HG03460 (cell line): ENCODE data around the gene HOXA3.

Experiments
- ATAC-seq: cut with Tn5 transposase; IDR thresholded peaks from one replicate; pipeline ENCODE4 v1.9.1; 2021; ENCODE audit not compliant: unreplicated experiment

Gene HOXA3

DNA sequence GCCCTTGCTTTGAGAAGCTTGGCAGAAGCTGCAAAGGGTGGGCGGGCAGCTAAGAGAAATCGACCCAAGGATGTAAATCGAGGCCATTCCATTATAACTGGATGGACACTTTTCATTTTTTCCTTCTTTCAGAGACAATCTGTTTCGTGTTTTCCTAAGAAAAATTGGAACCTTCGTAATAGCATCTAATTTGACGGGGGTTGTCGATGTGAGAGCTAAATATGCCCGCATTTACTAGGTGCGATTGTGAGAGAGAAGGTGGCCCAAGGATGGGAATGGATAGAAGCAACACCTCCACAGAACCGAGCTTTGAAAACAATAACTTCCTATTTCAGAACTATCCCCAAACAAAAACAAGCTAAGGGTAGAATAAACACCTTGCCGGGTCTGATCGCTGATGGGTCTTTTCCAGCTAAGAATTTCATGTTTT lies 21.0 kb downstream of the HOXA3 start:
- ATAC-seq, result no peak

DNA sequence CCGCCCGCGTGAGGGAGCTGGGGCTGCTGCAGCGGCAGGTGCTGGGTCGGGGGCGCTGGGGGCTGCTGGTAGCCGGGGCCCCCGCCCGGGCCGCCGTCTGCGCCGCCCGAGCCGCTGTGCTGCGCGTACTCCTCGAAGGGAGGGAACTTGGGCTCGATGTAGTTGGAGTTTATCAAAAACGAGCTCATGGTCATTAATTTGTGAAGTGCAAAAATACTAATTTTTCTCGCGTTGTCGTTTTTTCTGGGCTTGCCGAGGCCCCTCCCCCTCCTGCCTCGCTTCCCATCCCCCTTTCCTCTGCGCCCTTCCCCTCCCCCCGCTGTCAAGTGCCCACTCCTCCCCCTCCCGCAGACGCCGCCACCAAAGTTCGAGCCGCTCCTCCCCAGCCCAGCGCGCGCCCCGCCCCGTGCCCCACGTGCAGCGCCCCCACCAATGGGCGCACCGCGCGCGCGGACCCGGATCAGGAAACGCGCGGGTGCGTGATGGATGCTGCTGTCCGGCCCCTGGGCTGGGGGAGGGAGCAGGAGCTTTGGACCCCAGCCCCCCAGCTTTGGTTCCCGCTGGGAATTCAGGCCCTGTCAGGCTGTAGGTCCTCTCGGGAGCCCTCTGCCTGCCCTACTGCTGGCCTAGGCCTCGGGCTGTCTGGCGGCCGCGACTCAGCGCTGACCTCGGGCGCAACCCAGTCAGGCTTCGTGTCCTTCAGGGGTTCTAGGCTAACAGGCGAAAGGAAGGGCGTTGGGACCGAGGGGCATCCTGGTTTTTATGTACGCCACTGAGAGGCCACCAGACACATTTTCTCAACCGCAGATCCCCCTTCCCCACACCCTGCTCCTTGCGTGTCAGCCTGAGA lies 21.6 kb downstream of the HOXA3 start, which contains the start of gene HOXA4:
HOXA4 (minus strand) TSS at position 218 of the 850 bp plus-strand sequence; CDS start at position 194, 24 bp downstream.
- ATAC-seq, result no peak

DNA sequence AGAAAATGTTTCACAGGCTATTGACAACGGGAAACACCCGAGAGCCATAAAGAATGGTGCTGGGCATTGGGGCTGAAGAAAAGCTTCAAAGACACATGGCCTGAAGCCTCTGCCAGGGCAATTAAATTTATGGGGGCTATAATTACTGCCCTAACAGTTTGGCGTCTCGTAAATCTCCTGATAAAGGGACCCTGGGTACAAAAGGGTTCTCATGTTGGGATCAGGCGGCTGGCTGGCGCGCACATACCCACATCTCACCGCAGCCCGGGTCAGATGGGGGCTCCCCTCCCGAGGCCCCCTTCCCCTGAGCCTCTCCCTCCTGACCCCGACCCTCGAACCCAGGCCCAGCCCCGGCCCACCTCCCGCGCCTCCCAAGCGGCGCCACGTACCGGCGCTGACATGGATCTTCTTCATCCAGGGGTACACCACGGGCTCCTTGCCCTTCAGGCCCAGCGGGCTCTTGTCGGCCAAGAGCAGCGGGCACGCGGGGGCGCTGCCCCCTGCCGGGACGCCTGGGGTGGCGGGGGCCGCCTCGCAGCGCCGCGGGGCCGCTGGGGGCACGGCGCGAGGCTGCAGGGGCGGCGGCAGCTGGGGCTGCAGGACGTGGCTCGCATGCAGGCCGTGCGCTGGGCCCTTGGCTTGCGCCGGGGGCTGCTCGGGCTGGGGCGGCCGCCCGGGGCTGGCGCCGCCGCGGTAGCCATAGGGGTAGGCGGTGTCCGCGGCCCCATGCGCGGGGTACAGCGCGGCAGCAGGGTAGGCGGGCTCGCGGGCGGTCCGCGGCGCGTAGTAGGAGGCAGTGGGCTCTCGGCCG lies 22.4 kb downstream of the HOXA3 start:
- no peak for ATAC-seq

DNA sequence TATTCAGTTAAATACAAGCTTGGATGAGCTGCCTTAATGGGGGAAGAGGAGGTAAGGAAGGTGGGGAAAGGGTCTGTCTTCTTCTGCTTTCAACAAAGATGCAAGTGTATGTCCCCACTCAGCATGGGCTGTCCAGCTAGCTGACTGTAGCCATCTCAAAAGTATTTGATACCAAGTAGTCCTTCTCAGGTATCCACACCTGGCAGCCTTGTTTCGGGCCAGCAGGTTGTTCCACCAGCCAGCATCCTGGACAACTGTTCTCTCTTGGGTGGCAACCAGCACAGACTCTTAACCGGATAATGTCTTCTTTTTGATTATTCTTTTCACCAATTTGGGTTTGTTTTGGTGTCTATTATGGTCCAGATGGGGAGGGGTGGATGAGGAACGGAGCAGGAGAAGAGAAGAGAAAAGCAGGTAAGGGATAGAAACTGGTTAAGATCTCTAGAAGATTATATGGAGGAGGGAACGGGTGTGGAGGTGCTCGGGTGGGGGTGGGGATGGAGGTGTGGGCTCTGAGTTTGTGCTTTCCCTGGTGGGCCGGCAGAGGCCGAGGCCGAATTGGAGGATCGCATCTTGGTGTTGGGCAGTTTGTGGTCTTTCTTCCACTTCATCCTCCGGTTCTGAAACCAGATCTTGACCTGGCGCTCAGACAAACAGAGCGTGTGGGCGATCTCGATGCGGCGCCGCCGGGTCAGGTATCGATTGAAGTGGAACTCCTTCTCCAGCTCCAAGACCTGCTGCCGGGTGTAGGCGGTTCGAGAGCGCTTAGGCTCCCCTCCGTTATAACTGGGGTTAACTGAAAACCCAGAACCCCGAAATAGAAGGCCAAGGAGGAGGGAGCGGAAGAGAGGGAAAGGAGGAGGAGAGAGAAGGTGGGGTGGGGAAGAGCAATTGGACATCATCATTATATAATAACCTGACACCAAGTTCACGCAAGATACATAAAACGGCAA lies 23.3 kb downstream of the HOXA3 start:
- no peak for ATAC-seq

DNA sequence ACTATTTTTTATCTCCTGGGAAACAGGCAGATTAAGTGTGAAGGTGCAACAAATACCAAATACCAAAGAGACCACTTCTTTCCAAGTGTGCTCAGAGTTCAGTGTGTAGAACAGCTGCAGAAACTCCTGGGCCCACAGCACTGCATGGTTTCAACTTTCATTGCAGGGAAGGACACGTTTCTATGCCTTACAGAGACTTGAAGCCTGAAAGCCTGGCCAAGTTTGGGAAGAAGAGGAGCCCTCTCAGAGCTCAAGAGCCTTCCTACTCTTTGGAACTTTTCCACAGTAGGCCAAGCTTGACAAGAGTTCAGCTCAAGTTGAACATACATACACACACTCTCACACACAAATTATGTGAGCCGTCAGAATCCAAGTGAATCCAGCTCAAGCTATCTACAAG lies 24.3 kb downstream of the HOXA3 start:
- ATAC-seq, result no peak

DNA sequence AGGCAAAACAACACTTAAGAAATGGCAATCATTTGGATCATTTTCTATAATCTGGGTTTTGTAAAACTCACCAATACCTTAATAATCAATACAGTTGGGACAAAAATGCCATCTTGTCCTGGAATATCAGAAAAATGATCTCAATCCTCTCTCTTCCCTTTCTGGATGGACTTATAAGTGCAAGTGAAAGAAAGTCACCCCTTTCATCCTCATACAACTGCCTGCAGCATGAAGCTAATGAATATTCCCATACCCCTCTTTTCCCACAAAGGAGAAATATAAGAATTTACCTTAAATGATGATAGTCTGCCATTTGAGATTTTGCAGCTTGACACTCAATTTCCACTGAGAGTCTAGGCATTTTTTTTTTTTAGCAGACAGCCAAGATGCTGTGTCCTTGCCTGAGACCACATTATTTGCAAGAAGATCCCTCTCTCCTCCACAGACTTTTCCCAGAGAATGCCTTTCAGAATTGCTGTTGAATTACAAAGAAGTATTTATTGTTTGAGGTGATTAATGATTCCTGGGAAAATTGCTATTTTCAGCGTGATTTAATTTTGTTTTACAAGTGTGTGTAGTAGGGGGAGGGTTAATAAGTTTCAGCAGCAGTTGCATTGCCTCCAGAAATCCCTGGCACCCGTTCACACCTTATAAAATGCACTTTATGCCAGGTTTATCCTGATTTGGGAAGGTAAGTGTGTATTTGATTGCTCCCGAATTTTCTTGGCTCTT lies 25.6 kb downstream of the HOXA3 start:
- no peak for ATAC-seq

DNA sequence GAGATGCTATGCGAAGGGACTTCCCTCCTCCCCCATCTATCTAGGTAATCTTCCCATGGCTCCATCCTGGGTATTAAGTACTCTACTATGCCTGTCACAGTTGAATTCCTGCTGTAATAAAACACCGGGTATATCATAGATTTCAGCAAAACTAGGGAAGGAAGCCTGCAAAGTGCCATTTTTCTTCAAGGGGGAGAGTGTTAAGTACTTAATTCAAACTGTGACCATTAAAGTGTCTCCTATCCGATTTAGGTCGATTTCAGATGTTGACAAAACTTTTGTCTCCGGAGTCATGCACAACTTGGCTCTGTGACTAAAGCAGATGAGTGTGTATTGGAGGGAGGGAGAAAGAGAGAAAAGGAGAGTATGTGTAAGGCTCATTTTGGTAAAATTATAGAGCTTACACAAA lies 26.4 kb downstream of the HOXA3 start:
- ATAC-seq, result no peak

DNA sequence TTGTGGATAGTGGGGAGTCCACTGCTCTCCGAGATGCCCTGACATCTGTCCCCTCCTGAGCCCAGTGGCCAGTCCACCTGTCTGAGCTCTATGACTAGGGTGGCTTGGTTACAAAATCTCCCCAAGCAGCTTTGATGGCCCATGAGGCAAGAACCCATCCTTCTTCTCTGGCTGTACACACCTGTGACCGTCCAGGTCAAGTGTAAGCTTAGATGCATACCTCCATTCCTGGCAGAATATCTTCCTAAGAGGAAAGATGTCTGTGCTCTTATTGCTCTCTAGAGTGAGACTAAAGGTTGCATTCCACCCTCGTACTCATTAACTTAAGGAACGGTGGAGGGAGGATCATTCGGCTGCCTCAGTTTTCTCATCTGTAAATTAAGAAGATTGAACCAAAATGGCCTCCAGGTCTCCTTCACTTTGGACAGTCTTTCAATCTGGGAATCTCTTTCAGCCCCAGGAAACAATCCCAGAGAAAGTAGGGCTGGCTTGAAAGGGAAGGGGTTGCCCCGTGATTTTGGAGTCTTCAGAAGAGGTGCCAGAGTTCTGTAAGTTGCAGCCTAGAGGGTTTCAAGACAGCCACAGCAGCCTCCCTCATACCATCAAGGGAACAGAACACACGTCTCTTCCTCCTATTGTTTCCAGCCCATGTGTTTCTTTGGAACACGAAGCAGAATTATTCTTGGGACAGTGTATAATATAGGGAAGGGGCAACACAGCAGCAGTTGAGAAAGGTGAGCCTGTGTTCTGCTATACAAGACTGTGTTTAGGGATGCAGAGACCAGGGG lies 27.3 kb downstream of the HOXA3 start:
- ATAC-seq, result no peak

DNA sequence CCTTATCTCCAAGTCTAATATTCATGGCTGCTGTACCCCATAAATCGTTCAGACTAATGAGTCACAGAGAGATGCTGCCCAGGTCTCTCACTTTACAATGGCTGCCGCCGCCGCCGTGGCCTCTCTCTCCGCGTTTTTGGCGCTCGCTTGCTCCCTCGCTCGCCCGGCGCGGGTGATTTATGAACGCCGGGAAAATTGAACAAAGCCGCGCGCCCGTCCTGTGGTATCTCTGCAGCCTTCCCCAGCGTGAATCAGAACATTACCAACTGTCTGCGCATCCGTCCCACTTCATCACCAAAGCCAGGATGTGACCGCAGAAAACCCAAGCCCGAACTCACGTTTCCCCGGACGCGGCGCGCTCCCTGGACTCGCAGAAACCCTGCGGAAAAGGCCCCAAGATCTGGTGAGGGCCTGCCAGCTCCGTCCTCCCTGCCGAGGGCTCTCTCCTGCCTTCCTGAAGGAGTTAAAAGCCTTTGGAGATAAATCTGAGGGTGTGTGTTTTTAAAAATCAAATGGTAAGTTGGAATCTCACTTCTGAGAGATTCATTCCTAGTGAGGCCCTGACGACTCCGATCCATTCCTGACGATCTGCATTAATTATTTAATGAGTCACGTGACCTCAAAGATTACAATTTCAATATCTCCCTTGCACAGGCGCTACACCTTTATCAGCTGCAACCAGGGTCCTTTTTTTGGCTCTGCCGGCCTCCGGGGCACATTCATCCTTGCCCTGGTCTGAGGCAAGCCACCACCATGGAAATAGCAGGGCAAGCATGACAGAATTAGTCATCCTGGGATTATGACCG lies 28.1 kb downstream of the HOXA3 start:
- ATAC-seq, result no peak

DNA sequence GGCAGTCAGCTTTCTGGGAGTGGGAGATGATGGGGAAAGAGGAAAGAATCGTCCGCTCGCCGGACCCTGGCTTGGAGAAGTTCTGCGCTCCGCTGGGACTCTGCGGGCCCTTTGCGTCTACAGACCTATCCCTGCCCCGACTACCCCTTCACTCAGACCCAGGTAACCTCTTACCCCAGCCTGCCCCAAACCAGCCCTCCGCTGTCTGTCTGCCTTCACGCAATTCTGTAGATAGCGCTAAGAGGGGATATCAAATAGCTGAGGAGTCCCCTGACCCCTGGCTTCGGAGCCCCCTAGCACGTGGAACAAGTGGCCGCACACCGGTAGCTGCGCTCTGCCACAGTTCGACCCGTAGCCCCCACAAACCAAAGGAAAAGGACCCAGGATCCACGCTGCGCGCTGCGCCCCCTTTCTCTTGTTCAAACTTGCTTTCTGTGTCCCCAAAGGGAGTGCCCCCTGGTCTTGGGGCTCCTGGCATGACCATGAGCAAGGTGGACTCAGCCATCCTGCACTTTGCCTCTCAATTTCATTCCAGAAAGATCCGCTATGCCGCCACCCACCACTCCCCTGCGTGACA lies 28.8 kb downstream of the HOXA3 start:
- no peak for ATAC-seq

DNA sequence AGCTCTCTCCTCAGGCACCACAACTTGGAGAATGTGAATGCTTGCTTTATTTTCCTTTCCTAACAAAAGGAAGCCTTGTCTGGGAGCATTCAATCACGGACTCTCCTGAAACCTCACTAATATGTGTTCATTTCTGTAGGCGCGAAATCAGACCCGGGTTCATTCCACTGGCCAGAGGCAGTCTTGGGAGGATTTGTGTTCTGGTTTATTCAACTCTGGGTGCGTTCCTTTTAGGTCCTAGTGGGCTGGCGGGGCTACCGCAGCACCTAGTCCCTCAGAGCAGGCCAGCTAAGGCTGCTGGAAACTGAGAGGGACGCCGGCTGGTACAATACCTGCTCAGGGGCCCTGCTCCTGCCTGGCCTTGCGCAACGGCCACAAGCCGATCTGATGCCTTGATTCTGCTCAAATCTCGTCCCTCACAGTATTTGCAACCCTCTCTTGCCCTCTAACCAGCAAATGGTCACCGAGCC lies 29.3 kb downstream of the HOXA3 start:
- ATAC-seq, result no peak

DNA sequence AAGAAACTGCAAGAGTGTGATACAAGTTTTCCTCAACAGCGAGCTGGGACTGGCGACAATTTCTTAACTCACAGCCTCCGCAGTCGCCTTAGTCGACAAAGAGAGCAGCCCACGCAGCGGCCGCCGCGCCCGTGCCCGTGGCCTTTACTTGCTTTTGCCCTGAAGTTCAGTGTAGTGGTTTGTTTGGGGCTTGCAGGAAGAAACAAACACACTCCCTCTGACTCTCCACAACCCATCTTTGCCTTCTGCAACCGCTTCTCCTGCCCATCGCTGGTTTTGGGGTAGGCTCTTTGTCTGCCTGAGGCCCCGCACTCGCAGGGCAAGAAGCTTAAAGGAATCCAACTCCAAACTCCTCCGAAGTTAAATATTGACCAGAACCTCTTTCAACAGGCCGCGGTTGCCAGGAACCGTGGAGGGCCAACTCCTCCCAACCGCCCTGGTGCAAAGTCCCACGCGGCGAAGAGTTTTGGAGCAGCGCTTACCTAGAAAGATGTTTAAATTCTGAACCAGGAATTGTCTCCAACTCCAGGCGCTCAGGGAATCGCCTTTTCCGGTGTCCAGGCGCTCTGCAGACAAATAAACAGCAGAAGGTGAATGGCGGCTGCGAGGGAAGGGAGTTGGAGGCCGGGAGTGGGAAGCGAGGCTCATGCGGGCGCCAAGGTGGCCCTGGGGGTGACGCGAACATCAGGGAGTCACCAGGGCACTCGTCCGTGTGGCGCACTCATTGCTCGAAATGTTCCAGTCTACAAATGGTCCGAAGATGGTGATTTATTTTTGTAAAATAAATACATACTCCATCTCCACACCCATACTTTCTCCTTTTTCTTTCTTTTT lies 30.1 kb downstream of the HOXA3 start:
- no peak for ATAC-seq

DNA sequence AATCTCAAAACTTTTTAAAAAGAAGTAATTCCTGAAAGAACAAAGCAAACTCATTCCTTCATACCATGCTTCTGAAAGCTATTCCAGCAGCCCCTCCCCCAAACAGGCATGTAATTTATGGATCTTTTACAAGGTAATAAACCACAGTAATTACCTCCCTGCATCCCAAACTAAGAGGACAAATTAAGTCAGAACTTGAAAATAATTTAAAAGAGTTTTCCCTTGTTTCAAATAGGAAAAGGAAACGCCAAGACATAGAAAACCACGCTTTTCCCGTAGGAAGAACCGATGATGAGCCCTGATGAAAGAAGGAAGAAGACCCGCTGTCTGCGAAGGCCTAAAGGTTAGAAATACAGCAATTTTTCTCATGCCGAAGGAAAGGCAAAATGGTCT lies 30.7 kb downstream of the HOXA3 start:
- no peak for ATAC-seq

DNA sequence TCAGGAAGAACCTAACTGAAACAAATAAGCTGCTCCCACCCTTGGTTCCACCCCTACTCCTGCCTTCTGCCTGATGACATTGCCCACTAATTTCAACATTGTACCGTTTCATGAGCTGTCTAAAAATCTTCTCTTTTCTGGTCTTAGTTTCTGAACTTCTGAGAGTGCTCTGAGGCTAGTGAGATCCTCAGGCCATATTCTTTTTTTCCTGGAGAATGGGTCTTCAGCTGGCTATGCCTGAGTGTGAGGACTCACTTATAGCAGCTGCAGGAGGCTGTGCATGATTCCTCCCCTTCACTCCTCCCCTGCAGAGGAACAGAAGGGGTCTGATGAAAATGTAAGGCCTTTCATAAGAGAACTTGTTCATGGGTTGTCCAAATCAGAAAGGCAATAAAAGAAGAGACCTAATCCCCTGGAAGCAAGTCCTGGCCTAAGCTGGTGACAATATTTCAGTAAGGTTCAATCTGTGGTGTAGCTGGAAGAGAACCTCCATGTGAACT lies 32.9 kb downstream of the HOXA3 start:
- ATAC-seq, result no peak

DNA sequence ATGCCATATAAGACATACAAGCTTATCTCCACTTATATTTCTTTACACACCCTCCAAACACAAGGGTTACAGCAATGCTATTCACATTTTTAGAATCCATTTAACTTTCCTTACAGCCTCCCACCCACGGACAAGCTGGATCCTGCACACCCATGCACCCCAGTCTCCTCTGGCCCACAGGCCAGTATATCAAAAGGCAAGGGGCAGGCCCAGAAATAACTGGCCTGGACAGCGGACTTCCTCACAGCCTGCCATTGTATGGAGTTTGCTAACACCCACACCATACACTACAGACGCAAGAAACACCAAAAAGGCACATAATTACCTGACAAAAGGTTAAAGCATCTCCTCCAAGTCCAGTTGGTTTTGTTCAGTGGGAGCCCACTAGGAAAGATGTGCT lies 33.8 kb downstream of the HOXA3 start:
- ATAC-seq, result no peak

DNA sequence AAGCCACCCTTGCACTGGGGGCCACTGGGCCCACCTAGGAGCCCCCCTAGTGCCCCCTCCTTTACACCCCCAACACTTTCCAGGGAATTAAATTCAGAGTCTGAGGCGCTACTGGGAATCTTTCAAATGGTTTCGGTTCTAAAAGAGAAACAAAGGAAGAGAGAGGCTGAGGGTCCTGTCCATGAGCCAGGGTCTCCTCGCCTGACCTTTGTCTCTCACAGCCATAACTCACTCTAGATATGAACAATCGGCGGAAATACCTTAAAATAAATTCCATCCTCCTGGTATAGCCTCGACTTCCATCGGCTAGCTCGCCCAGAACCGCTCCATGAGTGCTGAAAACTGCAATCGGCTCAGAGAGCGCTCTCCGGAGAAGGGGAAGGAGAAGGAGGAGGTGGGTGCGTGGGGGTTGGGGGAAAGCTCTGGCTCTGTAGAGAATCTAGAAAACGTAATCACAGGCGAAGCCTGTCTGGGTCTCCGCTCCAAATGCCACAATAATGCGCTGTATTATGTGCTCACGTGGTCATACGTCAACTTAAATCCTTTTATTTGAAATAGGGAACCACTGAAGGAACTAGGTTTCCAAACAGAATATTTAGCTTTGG lies 34.4 kb downstream of the HOXA3 start:
- no peak for ATAC-seq
